Prostate gland (tissue), 2 donors: ENCODE data around the gene DUS2. TPM values are rescaled to one million over a fixed set of nuclear protein-coding genes. Genes with fewer than 3 reads are reported as not detected.

Source experiments
- DNase-seq: peaks from one replicate; pipeline ENCODE4 v3.0.0-alpha.2; 2019; ENCODE audit warnings: low spot score
- H3K27ac ChIP-seq, 2 donors: fragments of 200-600 bp; sonication (generic); 2 replicates each; pipeline ENCODE4 v1.5.1; 2017 to 2019
- H3K27me3 ChIP-seq: fragments of 200-600 bp; sonication (generic); replicated peaks from 2 replicates; pipeline ENCODE4 v1.5.1; 2019; ENCODE audit not compliant: insufficient read depth
- H3K36me3 ChIP-seq, 2 donors: fragments of 200-600 bp; sonication (generic); 1 replicate in 1 of 2; 2 replicates in 1 of 2; pipeline versions ENCODE4 v1.5.1 to v1.8.1; 2017 to 2019
- H3K4me1 ChIP-seq: fragments of 200-600 bp; sonication (generic); replicated peaks from 2 replicates; pipeline ENCODE4 v1.5.1; 2019
- H3K4me3 ChIP-seq, 2 donors: fragments of 200-600 bp; sonication (generic); 2 replicates each; pipeline ENCODE4 v1.5.1; 2017 to 2019
- H3K9me3 ChIP-seq: fragments of 200-600 bp; sonication (generic); 2 replicates; pipeline ENCODE4 v1.5.1; 2017
- POLR2A ChIP-seq: fragments of 450-650 bp; IDR thresholded peaks from one replicate; pipeline ENCODE4 v1.6.1; 2016; ENCODE audit warnings: antibody characterized with exemption, mild to moderate bottlenecking
- POLR2AphosphoS5 ChIP-seq: sonication (generic); formaldehyde crosslinking; IDR thresholded peaks from one replicate; pipeline ENCODE4 v1.6.1; 2017; ENCODE audit warnings: antibody characterized with exemption
- WGBS: methylation state at CpG from one replicate; pipeline ENCODE4 v1.1.5; 2018; 5-methylcytosine and 5-hydroxymethylcytosine counted together
- intact Hi-C: fragments of 100-400 bp; cut with DNase I; formaldehyde crosslinking; loops from one replicate; pipeline ENCODE4 v1.14.2; 2022
- total RNA-seq, 2 donors: library from RNA; depleted of rRNA; stranded (reverse); fragments of >200 nt; gene quantifications; one replicate each; pipeline ENCODE4 v1.1.0, GENCODE V29; 2016
- TF ChIP-seq, protein P1 (sequence below), 4 experiments: fragments of 200-600 bp in 2 of 4; fragments of 450-650 bp in 2 of 4; sonication (generic) in 2 of 4; IDR thresholded peaks; 1 replicate in 3 of 4; 2 replicates in 1 of 4; pipeline ENCODE4 v1.5.1; 2016 to 2019; ENCODE audit warnings: antibody characterized with exemption in 4 of 4, mild to moderate bottlenecking in 2 of 4, moderate library complexity in 2 of 4

DUS2 gene
- total RNA-seq, 2 donors from 2014 or later = 7.2 to 14.5 TPM

DNA sequence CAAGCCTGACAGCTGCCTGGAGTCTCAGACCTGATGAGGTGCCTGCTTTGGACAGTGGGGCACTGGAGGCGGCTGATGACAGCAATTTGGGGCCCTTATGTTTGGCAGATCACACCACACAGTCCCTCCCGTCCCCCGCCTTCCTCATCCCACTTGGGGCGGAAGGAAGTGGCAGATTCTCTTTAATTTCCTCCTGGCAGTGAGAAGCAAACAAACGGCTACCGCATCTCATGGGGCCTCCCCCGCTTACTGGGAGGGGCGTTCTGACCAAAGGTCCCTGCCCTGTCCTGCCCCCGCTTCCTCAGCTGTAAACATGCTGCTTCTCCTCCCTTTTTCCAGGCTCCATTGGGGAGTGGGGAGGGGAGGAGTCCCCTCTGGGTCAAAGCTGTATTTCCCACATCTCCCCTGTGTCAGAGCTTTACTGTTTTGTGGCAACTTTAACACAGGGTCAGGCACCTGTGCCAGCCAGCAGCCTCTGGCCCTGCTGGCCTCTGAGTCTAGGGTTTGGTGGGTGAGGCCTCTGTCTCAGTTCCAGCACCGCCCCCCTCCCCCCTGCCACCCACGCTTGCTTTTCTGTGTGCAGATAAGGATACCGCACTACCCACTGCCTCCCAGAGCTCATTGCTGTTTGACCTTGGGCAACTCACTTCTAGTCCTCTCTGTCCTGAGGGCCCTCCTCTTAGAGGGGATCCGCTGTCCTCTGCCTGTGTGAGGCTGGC, 56.7 kb downstream of the DUS2 start:
- H3K4me3 ChIP-seq = no peak overlapping the region
- no peaks in the 10 kb centered on the region for H3K9me3 ChIP-seq
- H3K4me1 ChIP-seq = peaks cover 6% of the 10 kb centered on the region
- no peaks in the 10 kb centered on the region for H3K36me3 ChIP-seq
- TF ChIP-seq POLR2A = no peak
- peak; percentile 4 for TF ChIP-seq POLR2AphosphoS5
- no peak for DNase-seq
- H3K27me3 ChIP-seq = no peaks in the 10 kb centered on the region
- WGBS = 55% methylated on average over 13 of the region's 13 CpGs
- intact Hi-C loops = no loop called here
- H3K27ac ChIP-seq = peak overlapping the region; percentile 40 to 49

DNA sequence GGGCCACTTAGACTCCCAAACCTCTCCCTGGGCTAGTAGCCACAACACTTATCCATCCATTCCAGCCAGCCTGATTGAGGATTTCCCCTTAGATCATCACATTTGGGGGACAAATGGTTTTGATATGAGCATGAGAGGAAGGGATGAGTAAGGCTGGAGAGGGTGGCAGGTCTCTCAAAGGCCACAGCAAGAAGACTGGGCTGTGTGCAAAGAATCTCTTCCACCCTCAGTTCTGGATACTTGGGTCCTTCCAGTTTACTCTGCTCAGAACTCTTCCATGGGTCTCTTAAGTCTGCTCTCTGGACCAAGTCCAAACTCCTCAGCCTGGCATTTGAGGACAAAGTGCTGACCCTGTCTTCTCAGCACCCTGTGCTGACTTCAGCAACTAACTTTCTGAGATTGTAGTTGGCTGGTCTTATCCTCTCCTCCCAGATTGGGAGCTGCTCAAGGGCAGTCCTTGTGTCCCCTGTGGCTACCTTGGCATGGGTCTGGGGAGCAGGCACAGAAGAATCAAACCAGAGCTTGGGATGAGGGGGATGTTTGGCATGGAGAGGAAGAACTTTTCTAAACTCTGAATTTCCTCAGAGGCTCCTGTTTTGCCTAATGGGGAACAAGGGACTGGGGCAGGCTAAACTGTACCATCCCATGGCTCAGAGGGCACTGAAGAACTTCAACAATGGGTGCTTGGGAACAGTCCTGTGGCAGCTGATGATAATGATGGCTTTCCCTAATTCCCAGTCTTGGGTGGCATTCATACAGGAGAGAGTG, 59.0 kb downstream of the DUS2 start:
- DNase-seq = no peak
- H3K36me3 ChIP-seq = no peaks in the 10 kb centered on the region
- H3K27ac ChIP-seq = no peak overlapping the region
- peaks cover 6% of the 10 kb centered on the region for H3K4me1 ChIP-seq
- no peaks in the 10 kb centered on the region for H3K27me3 ChIP-seq
- intact Hi-C loops = no loop called here
- no peak overlapping the region for H3K4me3 ChIP-seq
- no peaks in the 10 kb centered on the region for H3K9me3 ChIP-seq
- no peak for TF ChIP-seq POLR2AphosphoS5
- no peak for TF ChIP-seq POLR2A
- TF ChIP-seq, protein P1, sequence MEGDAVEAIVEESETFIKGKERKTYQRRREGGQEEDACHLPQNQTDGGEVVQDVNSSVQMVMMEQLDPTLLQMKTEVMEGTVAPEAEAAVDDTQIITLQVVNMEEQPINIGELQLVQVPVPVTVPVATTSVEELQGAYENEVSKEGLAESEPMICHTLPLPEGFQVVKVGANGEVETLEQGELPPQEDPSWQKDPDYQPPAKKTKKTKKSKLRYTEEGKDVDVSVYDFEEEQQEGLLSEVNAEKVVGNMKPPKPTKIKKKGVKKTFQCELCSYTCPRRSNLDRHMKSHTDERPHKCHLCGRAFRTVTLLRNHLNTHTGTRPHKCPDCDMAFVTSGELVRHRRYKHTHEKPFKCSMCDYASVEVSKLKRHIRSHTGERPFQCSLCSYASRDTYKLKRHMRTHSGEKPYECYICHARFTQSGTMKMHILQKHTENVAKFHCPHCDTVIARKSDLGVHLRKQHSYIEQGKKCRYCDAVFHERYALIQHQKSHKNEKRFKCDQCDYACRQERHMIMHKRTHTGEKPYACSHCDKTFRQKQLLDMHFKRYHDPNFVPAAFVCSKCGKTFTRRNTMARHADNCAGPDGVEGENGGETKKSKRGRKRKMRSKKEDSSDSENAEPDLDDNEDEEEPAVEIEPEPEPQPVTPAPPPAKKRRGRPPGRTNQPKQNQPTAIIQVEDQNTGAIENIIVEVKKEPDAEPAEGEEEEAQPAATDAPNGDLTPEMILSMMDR (IDR thresholded peaks at IDR 0.05) = no peak

- WGBS = 88% methylated on average over 2 of the region's 2 CpGs
These were observed 59.6 kb downstream of the DUS2 start for GRCh38 chr16:68082629-68083238.

GRCh38 chr16:68083239-68083781, 60.2 kb downstream of the DUS2 start:
- no peaks in the 10 kb centered on the region for H3K36me3 ChIP-seq
- no peaks in the 10 kb centered on the region for H3K27me3 ChIP-seq
- no peaks in the 10 kb centered on the region for H3K9me3 ChIP-seq
- H3K4me3 ChIP-seq = no peak overlapping the region
- intact Hi-C loops = no loop called here
- no peak for TF ChIP-seq POLR2A
- no peak for TF ChIP-seq POLR2AphosphoS5
- TF ChIP-seq, protein P1 (IDR thresholded peaks at IDR 0.05) = no peak
- 95% methylated on average over 4 of the region's 4 CpGs for WGBS
- peak overlapping the region; percentile 7 to 95 for H3K27ac ChIP-seq
- H3K4me1 ChIP-seq = peaks cover 6% of the 10 kb centered on the region
- DNase-seq = no peak

More at GRCh38 chr16:68082629-68083238, 59.6 kb downstream of the DUS2 start:
- H3K4me1 ChIP-seq = peaks cover 6% of the 10 kb centered on the region
- no peaks in the 10 kb centered on the region for H3K36me3 ChIP-seq
- H3K9me3 ChIP-seq = no peaks in the 10 kb centered on the region
- H3K27ac ChIP-seq = no peak overlapping the region
- H3K4me3 ChIP-seq = no peak overlapping the region
- intact Hi-C loops = no loop called here
- TF ChIP-seq, protein P1 (IDR thresholded peaks at IDR 0.05) = no peak
- TF ChIP-seq POLR2AphosphoS5 = no peak
- TF ChIP-seq POLR2A = no peak
- no peaks in the 10 kb centered on the region for H3K27me3 ChIP-seq
- DNase-seq = no peak

- H3K36me3 ChIP-seq = no peaks in the 10 kb centered on the region
- intact Hi-C loops = loop anchor here (2.0 kb wide), 1 partner anchor 145 kb away; no protein-coding TSS in a partner anchor
- H3K27me3 ChIP-seq = no peaks in the 10 kb centered on the region
- no peak for DNase-seq
- TF ChIP-seq POLR2A = no peak
- TF ChIP-seq, protein P1 (IDR thresholded peaks at IDR 0.05) = no peak
- no peak for TF ChIP-seq POLR2AphosphoS5
- no peaks in the 10 kb centered on the region for H3K9me3 ChIP-seq
- 33% methylated on average over 21 of the region's 21 CpGs for WGBS
- H3K4me3 ChIP-seq = peak overlapping the region; percentile 81 to 92
- peaks cover 6% of the 10 kb centered on the region for H3K4me1 ChIP-seq
- peak overlapping the region; percentile 95 for H3K27ac ChIP-seq
These were observed 60.9 kb downstream of the DUS2 start for GRCh38 chr16:68083861-68084503.
